ENCODE measurements around the gene AMFR. TPM values are rescaled to one million over a fixed set of nuclear protein-coding genes. Genes with fewer than 3 reads are reported as not detected.

The AMFR gene
- total RNA-seq, 1 donor from 2014 or later, result 119 TPM

DNA sequence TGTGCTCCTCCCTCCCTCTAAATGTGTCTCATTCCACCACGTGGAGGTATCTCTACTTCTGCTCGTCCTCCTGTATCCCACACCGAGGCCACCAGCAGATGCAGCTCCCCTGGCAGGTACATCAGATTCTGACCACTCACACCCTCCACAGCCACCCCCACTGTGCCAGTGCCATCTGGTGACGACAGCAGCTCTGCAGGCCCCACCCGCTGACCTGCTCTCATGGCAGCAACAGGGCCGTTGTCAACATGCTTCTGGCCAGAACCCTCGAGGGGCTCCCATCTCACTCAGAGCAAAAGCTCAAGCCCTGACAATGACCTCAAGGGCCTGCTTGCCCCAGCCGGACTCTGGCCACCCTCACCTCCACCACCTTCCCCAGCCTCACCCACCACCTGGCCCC, 93.4 kb downstream of the AMFR start:
- H3K4me3 ChIP-seq (ENCODE audit: low read depth, low read length), result no peak overlapping the region
- DNase-seq (ENCODE audit: low read depth), result no peak
- TF ChIP-seq, protein P1, sequence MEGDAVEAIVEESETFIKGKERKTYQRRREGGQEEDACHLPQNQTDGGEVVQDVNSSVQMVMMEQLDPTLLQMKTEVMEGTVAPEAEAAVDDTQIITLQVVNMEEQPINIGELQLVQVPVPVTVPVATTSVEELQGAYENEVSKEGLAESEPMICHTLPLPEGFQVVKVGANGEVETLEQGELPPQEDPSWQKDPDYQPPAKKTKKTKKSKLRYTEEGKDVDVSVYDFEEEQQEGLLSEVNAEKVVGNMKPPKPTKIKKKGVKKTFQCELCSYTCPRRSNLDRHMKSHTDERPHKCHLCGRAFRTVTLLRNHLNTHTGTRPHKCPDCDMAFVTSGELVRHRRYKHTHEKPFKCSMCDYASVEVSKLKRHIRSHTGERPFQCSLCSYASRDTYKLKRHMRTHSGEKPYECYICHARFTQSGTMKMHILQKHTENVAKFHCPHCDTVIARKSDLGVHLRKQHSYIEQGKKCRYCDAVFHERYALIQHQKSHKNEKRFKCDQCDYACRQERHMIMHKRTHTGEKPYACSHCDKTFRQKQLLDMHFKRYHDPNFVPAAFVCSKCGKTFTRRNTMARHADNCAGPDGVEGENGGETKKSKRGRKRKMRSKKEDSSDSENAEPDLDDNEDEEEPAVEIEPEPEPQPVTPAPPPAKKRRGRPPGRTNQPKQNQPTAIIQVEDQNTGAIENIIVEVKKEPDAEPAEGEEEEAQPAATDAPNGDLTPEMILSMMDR (conservative IDR thresholded peaks at IDR 0.05; ENCODE audit: low read depth, low read length), result no peak

DNA sequence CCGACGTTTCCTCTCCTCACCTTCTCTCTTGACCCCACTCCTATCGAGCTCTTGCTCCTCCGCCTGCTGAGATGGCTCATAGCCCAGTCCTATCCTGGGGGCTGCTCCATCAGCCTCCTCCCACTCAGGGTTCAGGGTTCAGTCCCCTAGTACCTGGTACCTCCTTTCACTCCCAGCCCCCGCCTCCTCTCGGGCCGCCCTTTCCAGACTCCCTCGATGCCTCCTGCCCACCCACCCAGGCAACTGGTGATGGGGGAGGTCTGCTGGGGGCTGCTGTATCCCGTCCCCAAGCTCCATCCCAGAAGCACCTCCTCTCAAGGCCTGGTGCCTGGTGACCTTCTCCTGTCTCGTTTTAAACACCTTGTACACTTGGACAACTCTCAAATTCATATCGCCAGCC, 93.9 kb downstream of the AMFR start:
- TF ChIP-seq, protein P1 (conservative IDR thresholded peaks at IDR 0.05; ENCODE audit: low read depth, low read length), result no peak
- DNase-seq (ENCODE audit: low read depth), result no peak
- no peak overlapping the region for H3K4me3 ChIP-seq (ENCODE audit: low read depth, low read length)

DNA sequence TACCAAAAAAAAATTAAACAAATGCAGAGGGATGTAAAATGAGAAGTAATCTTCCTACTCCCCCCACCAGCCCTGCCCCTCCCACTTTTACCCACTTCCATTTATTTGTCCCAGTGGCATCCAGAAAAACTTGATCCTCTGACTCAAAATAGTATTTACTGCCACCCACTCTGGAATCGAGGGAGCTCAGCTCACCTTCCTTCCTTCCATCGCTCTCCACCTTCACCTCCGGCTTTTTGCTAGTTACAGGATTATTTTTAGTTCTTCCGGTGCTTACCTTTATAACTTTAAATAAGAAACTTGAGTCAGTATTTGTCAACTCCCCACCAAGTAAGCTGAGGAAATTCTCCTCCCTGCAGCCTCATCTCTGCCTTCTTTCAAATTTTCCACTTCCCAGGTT, 94.9 kb downstream of the AMFR start:
- TF ChIP-seq, protein P1 (conservative IDR thresholded peaks at IDR 0.05; ENCODE audit: low read depth, low read length), result no peak
- DNase-seq (ENCODE audit: low read depth), result no peak
- H3K4me3 ChIP-seq (ENCODE audit: low read depth, low read length), result no peak overlapping the region

DNA sequence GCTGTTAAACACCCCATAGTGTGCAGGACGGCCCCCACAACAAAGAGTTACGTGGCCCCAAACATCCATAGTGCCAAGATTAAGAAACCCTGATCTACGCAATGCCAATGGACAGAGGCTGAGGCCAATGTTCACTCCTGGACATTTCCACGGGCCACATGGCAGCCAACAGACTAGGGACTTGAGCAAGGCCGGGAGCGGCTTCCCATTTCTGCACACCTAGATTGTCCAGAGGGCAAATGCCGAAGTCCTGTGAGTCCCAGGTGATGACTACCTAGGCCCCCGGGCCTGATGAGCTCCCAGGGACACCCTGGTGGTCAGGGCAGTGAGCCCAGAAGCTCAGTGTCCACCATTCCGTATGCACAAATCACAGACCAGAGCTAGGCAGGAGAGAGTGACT, 95.5 kb downstream of the AMFR start:
- DNase-seq (ENCODE audit: low read depth), result no peak
- H3K4me3 ChIP-seq (ENCODE audit: low read depth, low read length), result no peak overlapping the region
- TF ChIP-seq, protein P1 (conservative IDR thresholded peaks at IDR 0.05; ENCODE audit: low read depth, low read length), result no peak

DNA sequence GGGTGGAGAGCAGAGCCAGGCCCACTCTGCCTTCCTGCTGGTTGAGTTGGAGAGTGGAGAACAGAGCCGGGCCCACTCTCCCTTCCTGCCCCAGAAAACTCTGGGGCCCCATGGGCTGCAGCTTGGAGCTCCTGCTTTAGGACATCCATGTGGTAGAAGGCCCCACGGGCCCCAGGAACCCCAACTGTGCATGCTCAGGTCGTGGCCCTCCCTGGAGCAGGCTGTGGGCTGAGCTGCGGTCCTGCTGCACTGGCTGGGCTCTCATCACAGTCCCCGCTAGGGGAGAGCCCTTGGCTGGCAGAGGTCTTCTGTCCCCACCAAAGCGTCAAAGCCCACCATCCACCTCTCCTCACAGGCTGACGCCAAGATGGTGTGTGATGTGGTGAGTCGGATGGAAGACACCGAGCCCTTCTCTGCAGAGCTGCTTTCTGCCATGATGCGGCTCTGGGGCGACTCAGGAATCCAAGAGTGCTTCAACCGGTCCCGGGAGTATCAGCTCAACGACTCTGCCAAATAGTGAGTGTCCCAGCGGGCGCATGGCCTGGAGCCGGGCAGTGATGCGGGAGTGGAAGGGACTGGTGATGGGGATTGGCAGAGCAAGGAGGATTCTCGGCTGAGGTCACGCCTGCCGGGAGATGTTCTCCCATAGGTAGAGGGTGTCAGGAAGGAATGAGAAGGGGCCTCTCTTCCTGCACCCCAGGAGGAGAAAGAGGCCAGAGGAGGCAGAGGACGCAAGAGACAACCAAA, 96.9 kb downstream of the AMFR start:
- DNase-seq (ENCODE audit: low read depth), result no peak
- TF ChIP-seq, protein P1 (conservative IDR thresholded peaks at IDR 0.05; ENCODE audit: low read depth, low read length), result no peak
- no peak overlapping the region for H3K4me3 ChIP-seq (ENCODE audit: low read depth, low read length)

DNA sequence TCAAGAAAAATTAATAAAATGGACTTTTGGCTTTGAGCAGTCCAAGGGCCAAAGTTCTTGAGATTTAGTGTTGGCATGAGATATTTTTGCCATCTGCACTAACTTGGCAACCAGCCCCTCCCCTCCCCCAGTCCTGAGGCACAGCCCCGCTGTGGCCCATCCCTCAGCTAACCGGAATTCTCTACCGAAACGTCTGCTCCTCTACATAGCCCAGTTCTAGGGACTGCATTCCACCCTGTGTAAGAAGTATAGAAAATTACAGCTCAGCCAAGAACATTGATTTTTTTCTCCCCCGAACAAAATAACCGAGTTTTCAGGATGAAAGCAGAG, 97.5 kb downstream of the AMFR start:
- TF ChIP-seq, protein P1 (conservative IDR thresholded peaks at IDR 0.05; ENCODE audit: low read depth, low read length), result no peak
- no peak overlapping the region for H3K4me3 ChIP-seq (ENCODE audit: low read depth, low read length)
- DNase-seq (ENCODE audit: low read depth), result no peak
